PC-3 (cell line): ENCODE data around the gene CNTNAP2. TPM values are rescaled to one million over a fixed set of nuclear protein-coding genes. Genes with fewer than 3 reads are reported as not detected.

Source experiments
- ATAC-seq: fragments of 200-7000 bp; cut with Tn5 transposase; 2 replicates; pipeline ENCODE4 v1.9.1; 2020; ENCODE audit warnings: mild to moderate bottlenecking, moderate library complexity
- BruUV-seq: library from RNA; stranded (reverse); fragments of 400-500 nt; replicated peaks from 2 replicates; lab custom pipeline; 2021; lab: Mats Ljungman, UMichigan
- CTCF ChIA-PET: fragments of 300-600 bp; sonication (Branson Sonifier 250); formaldehyde crosslinking; loops from one replicate; lab custom pipeline; 2022; ENCODE audit warnings: antibody characterized with exemption; lab: Charles Lee
- POLR2A ChIA-PET: fragments of 300-600 bp; sonication (Branson Sonifier 250); formaldehyde crosslinking; loops from one replicate; lab custom pipeline; 2022; ENCODE audit warnings: antibody characterized with exemption; ENCODE audit not compliant: unreplicated experiment; lab: Charles Lee
- DNase-seq: peaks from one replicate; pipeline ENCODE4 v3.0.0-alpha.2; 2015
- H2AFZ ChIP-seq: fragments of 300-600 bp; sonication (generic); 2 replicates; pipeline ENCODE4 v1.6.0; 2016; ENCODE audit warnings: antibody characterized with exemption, low read length
- H3F3A ChIP-seq: fragments of 300-600 bp; sonication (generic); one replicate; pipeline ENCODE4 v1.6.0; 2017; ENCODE audit warnings: antibody characterized with exemption, low read length, control low read depth, mild to moderate bottlenecking; ENCODE audit not compliant: unreplicated experiment
- H3K27ac ChIP-seq: fragments of 300-600 bp; sonication (generic); 2 replicates; pipeline ENCODE4 v1.5.1; 2016; ENCODE audit warnings: mild to moderate bottlenecking, low read length
- H3K27me3 ChIP-seq: fragments of 300-600 bp; sonication (generic); 2 replicates; pipeline ENCODE4 v1.6.1; 2016; ENCODE audit warnings: low read length, mixed read lengths
- H3K36me3 ChIP-seq: fragments of 300-600 bp; sonication (generic); 2 replicates; pipeline ENCODE4 v1.6.1; 2016; ENCODE audit warnings: low read depth, mixed run types, low read length, mixed read lengths
- H3K4me1 ChIP-seq: fragments of 300-600 bp; sonication (generic); 2 replicates; pipeline ENCODE4 v1.5.1; 2016; ENCODE audit warnings: low read length; ENCODE audit not compliant: insufficient read depth
- H3K4me2 ChIP-seq: fragments of 300-600 bp; sonication (generic); 2 replicates; pipeline ENCODE4 v1.6.0; 2016; ENCODE audit warnings: low read length
- H3K4me3 ChIP-seq: fragments of 300-600 bp; sonication (generic); 2 replicates; pipeline ENCODE4 v1.5.1; 2016; ENCODE audit warnings: mild to moderate bottlenecking, low read length, mixed read lengths
- H3K79me2 ChIP-seq: fragments of 300-600 bp; sonication (generic); 2 replicates; pipeline ENCODE4 v1.6.1; 2017; ENCODE audit warnings: low read length, mixed read lengths
- H3K9ac ChIP-seq: fragments of 300-600 bp; sonication (generic); 2 replicates; pipeline ENCODE4 v1.6.0; 2016; ENCODE audit warnings: mild to moderate bottlenecking, low read length
- H3K9me2 ChIP-seq: fragments of 300-600 bp; sonication (generic); replicated peaks from 2 replicates; pipeline ENCODE4 v1.6.1; 2016; ENCODE audit warnings: mixed run types, low read length, mixed read lengths
- H3K9me3 ChIP-seq: fragments of 300-600 bp; sonication (generic); 2 replicates; pipeline ENCODE4 v1.6.1; 2016; ENCODE audit warnings: low read length, mixed read lengths
- H4K20me1 ChIP-seq: fragments of 300-600 bp; sonication (generic); 2 replicates; pipeline ENCODE4 v1.6.1; 2016; ENCODE audit warnings: low read length, mixed read lengths
- EZH2 ChIP-seq: fragments of 300-600 bp; sonication (generic); IDR thresholded peaks from one replicate; pipeline ENCODE4 v1.6.1; 2017; ENCODE audit warnings: antibody characterized with exemption, mild to moderate bottlenecking, low read length; ENCODE audit not compliant: unreplicated experiment
- EZH2phosphoT487 ChIP-seq: fragments of 300-600 bp; sonication (generic); IDR thresholded peaks from 2 replicates; pipeline ENCODE4 v1.6.1; 2018; ENCODE audit warnings: mild to moderate bottlenecking, antibody characterized with exemption, low read length, borderline replicate concordance
- intact Hi-C: fragments of 100-400 bp; cut with micrococcal nuclease; formaldehyde crosslinking; loops from 2 replicates; pipeline ENCODE4 v1.9.0; 2023
- total RNA-seq: library from RNA; depleted of rRNA; stranded (reverse); fragments of >200 nt; gene quantifications from 2 replicates; pipeline ENCODE4 v1.2.3, GENCODE V29; 2014
- TF ChIP-seq, protein P1 (sequence below): fragments of 300-600 bp; sonication (generic); conservative IDR thresholded peaks from 2 replicates; pipeline ENCODE4 v1.5.1; 2017; ENCODE audit warnings: antibody characterized with exemption, low read depth, mild to moderate bottlenecking, low read length

Gene CNTNAP2
- total RNA-seq, 1 experiment from 2014 or later: 1.5 TPM

DNA sequence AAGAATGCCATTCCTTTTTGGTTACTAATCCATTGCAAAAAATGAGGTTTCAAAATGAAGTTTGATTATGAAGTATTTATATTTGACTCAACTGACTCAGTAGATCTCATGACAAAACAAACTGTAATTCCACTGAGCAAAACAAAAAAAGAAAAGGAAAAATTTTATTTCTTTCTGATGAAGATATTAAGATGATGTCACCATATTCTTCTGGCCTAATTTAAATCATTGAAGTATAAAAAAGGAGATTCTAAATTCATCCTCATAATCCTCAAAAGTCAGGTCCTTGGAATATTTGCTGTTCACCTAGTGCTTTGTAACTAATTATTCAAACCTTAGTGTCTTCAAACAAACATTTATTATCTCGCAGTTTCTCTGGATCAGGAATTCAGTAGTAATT, 1183.7 kb downstream of the CNTNAP2 start:
- Histone ChIP-seq H3K4me1 (peaks cover 22% of the 10 kb centered on the region), H3K9ac (no peak overlapping the region), H3K4me3 (no peak overlapping the region), H3K36me3 (no peaks in the 10 kb centered on the region), H2AFZ (no peak overlapping the region), H3K79me2 (no peaks in the 10 kb centered on the region), H3F3A (no peaks in the 10 kb centered on the region), H3K9me2 (no peaks in the 10 kb centered on the region), H3K27ac (no peak overlapping the region), H3K9me3 (no peaks in the 10 kb centered on the region), H3K27me3 (no peaks in the 10 kb centered on the region), H4K20me1 (no peaks in the 10 kb centered on the region), H3K4me2 (no peak overlapping the region)
- DNase-seq: peak; percentile 21
- TF ChIP-seq EZH2: no peak
- TF ChIP-seq, protein P1, sequence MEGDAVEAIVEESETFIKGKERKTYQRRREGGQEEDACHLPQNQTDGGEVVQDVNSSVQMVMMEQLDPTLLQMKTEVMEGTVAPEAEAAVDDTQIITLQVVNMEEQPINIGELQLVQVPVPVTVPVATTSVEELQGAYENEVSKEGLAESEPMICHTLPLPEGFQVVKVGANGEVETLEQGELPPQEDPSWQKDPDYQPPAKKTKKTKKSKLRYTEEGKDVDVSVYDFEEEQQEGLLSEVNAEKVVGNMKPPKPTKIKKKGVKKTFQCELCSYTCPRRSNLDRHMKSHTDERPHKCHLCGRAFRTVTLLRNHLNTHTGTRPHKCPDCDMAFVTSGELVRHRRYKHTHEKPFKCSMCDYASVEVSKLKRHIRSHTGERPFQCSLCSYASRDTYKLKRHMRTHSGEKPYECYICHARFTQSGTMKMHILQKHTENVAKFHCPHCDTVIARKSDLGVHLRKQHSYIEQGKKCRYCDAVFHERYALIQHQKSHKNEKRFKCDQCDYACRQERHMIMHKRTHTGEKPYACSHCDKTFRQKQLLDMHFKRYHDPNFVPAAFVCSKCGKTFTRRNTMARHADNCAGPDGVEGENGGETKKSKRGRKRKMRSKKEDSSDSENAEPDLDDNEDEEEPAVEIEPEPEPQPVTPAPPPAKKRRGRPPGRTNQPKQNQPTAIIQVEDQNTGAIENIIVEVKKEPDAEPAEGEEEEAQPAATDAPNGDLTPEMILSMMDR: no peak
- TF ChIP-seq EZH2phosphoT487: no peak
- intact Hi-C loops: no loop called here
- no peak for ATAC-seq
- no TSS peak for BruUV-seq
- ChIA-PET POLR2A (no interaction called here), CTCF (no interaction called here)

DNA sequence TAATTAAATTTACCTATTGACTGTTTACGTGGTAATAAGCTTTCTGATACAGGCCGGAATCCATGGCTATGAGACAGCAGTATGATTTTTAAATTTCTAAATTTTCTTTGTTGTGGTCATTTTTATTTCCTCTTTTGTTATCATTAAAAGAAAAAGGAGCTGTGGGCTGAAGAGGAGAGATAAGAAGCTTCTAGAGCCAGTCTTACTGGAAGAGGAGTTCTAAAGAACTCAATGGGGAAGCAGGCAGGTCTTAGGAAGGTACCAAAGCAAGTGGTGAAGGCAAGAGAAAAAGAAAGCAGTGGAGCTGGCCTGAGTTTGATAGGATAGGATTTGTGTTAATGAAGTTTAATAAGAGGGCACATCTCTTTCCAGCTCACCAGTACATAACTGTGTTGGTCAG, 1187.8 kb downstream of the CNTNAP2 start:
- Histone ChIP-seq H3K9ac (no peak overlapping the region), H3K9me2 (no peaks in the 10 kb centered on the region), H3K36me3 (no peaks in the 10 kb centered on the region), H4K20me1 (no peaks in the 10 kb centered on the region), H3K4me2 (no peak overlapping the region), H3K27ac (no peak overlapping the region), H3K4me1 (peaks cover 11% of the 10 kb centered on the region; the same call in 1 of the 2 replicates), H3K27me3 (no peaks in the 10 kb centered on the region), H3K79me2 (no peaks in the 10 kb centered on the region), H3K9me3 (no peaks in the 10 kb centered on the region), H3K4me3 (no peak overlapping the region), H3F3A (no peaks in the 10 kb centered on the region), H2AFZ (no peak overlapping the region)
- CTCF ChIA-PET: no interaction called here
- intact Hi-C loops: no loop called here
- POLR2A ChIA-PET: no interaction called here
- no peak for DNase-seq
- BruUV-seq: no TSS peak
- ATAC-seq: no peak
- TF ChIP-seq EZH2: no peak

DNA sequence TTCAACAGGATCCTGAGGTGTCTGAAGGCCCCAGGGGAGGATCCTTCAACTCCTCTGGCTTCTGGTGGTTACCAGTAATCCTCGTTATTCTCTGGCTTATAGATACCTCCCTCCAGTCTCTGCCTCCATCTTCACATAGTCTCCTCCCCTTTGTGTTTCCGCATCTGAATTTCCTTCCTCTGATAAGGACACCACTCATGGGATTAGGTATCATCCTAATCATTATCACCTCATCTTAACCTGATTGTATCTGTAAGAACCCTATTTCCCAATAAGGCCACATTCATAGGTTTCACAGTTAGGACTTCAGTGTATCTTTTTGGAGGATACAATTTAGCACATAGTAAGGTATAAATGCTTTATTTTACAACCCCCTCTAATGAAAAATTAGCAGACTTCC, 1189.2 kb downstream of the CNTNAP2 start:
- TF ChIP-seq, protein P1: no peak
- TF ChIP-seq EZH2phosphoT487 (no peak), EZH2 (no peak)
- H3K27me3 ChIP-seq: no peaks in the 10 kb centered on the region
- DNase-seq (no peak), ATAC-seq (no peak)
- no TSS peak for BruUV-seq
- H3K9me2 ChIP-seq: no peaks in the 10 kb centered on the region
- no peaks in the 10 kb centered on the region for H4K20me1 ChIP-seq
- no peak overlapping the region for H2AFZ ChIP-seq
- H3K4me3 ChIP-seq: no peak overlapping the region
- no peaks in the 10 kb centered on the region for H3F3A ChIP-seq
- H3K9me3 ChIP-seq: no peaks in the 10 kb centered on the region
- no peak overlapping the region for H3K9ac ChIP-seq
- no peaks in the 10 kb centered on the region; the same call in 1 of the 2 replicates for H3K4me1 ChIP-seq
- POLR2A ChIA-PET: no interaction called here
- no peak overlapping the region for H3K4me2 ChIP-seq
- CTCF ChIA-PET: no interaction called here
- H3K79me2 ChIP-seq: no peaks in the 10 kb centered on the region
- intact Hi-C loops: no loop called here
- no peaks in the 10 kb centered on the region for H3K36me3 ChIP-seq
- no peak overlapping the region for H3K27ac ChIP-seq
